HUDEP-2 (cell line): ENCODE measurements around the gene CNOT11.
"Not testable (repeated sequence)": the region's sequence is repeated elsewhere in the genome, so short reads cannot be mapped to it uniquely, and the experiment has no call there.

ENCODE experiments used
- DNase-seq, 76 experiments: peaks; one replicate each; lab custom pipeline; 2025; ENCODE audit not compliant: unreplicated experiment in 76 of 76; lab: John Stamatoyannopoulos, UW

Gene CNOT11

GRCh38 chr2:101244899-101245298, 7.8 kb upstream of the CNOT11 start:
- not testable (repeated sequence) for DNase-seq

DNA sequence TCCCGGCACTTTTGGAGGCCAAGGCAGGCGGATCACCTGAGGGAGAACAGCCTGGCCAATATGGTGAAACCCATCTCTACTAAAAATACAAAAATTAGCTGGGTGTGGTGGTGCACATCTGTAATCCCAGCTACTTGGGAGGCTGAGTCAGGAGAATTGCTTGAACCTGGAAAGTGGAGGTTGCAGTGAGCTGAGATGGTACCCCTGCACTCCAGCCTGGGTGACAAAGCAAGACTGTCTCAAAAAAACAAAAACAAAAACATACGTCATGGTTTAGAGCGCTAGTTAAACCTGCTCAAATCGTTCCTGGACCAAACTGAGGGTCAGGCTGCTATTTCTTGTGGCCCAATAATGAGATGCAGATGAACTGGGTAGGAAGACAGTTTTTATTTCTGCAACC, 7.2 kb upstream of the CNOT11 start:
- DNase-seq: not testable (repeated sequence)

GRCh38 chr2:101248756-101249155, 3.9 kb upstream of the CNOT11 start:
- DNase-seq: peak in 2 of 76 experiments; percentile 3 to 25

DNA sequence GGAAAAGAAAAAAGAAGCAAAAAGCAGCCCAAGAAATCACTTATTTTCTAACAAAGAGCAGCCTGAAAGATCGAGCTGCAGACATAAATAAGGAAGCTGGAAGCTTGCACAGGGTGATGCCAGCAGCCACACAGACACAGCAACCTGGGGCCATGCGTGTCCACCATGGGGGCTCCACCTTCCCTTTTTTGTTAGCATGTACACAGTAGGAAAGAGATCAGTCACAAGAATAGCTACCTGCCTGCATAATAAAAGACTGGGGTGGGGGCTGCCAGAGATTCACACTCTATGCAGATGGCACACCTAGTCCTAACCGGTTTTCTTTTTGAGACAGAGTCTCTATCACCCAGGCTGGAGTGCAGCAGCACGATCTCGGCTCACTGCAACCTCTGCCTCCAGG, 2.9 kb upstream of the CNOT11 start:
- no peak for DNase-seq

- DNase-seq: not testable (repeated sequence)
Observed at GRCh38 chr2:101251246-101251781, 1.4 kb upstream of the CNOT11 start.

GRCh38 chr2:101251844-101252407, 760 bp upstream of the CNOT11 start:
- DNase-seq: peak in 9 of 76 experiments; percentile 38 to 69 (median 59)

- peak in 37 of 76 experiments; percentile 5 to 70 (median 29) for DNase-seq
Observed at GRCh38 chr2:101253013-101253702, 472 bp downstream of the CNOT11 start.

- DNase-seq: no peak
Observed at GRCh38 chr2:101253703-101254450, 1.2 kb downstream of the CNOT11 start.

DNA sequence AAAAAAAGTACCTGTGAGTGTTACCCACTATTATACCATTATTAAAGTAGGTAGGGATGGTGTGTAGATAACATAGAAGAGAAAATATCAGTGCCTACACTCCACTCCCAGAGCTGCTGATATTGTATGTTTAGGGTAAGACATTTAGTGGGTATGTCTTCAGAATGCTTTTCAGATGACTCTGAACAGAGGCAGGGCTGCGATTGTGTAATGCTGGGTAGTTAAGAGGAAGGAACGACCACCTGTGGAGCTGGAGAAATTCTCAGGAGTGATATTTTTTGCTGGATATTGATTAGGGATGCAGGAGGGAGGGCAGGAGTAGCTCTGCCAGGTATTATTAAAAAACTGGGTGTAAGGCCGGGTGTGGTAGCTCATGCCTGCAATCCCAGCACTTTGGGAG, 2.8 kb downstream of the CNOT11 start:
- no peak for DNase-seq

- DNase-seq: no peak
Observed at GRCh38 chr2:101256316-101256715, 3.6 kb downstream of the CNOT11 start.

- no peak for DNase-seq
Observed at GRCh38 chr2:101258804-101259203, 6.1 kb downstream of the CNOT11 start.

DNA sequence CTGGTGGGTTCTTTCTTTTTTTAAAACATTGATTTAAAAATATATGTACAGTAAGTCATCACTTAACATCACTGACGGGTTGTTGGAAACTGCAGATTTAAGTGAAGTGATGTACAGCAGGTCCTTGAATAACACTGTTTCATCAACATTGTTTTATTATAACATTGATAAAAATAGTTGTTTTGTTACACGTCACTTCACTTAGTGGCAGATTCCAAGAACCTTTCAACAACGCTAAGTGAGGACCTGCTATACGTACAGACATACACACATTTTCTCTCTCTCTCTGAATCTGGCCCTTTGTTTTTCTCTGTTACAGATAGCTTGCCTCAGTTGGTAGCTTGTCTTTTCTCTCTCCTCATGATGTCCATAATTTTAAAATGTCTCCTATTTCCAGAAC, 9.5 kb downstream of the CNOT11 start:
- no peak for DNase-seq

DNA sequence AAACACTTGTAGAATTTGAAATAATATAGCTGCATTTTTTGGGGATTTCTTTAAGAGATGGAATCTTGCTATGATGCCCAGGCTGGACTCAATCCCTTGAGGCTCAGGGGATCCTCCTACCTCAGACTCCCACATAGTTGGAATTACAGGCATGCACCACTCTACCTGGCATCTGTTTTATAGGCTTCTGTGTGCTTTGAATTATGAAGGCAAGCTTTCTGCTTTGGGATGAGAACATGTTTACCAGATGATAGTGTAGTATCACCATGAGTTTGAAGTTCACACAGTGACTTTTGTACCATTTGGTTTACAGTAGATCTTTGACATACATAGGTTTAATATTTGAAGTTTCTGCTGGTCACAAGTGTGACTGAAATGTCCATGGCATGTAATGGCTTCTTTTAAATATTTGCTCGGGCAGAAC, 10.7 kb downstream of the CNOT11 start:
- DNase-seq: no peak

GRCh38 chr2:101264360-101264939, 11.8 kb downstream of the CNOT11 start:
- no peak for DNase-seq

GRCh38 chr2:101265893-101266499, 13.3 kb downstream of the CNOT11 start:
- no peak for DNase-seq

- DNase-seq: peak in 1 of 76 experiments; percentile 2
Observed at GRCh38 chr2:101267671-101268656, 15.3 kb downstream of the CNOT11 start.

DNA sequence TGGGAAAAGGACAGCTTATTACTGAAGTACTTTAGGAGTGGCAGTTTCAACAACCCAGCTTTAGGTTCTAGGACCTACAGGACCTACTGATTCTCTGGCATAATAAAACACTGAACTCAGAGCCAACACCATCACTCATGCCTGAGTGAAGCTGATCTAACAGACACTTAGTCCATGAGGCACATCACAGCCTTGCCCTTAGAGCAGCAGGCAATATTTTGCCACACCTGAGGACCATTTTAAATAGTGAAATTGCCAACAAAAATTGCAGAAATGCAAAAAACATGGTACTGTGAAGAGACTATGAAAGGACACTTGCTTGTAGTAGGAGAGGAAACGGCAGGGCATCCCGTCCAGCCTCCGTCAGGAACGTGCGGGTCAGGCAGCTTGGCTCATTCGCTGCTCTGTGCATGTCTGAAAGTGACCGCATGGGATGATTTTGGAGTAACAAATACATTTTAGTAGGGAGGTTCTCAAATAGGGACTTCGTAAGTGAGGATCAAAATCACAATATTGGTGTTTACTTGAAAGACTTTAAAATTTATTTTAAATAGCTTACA, 18.1 kb downstream of the CNOT11 start:
- DNase-seq: no peak

- DNase-seq: no peak
Observed at GRCh38 chr2:101272045-101272784, 19.5 kb downstream of the CNOT11 start.

DNA sequence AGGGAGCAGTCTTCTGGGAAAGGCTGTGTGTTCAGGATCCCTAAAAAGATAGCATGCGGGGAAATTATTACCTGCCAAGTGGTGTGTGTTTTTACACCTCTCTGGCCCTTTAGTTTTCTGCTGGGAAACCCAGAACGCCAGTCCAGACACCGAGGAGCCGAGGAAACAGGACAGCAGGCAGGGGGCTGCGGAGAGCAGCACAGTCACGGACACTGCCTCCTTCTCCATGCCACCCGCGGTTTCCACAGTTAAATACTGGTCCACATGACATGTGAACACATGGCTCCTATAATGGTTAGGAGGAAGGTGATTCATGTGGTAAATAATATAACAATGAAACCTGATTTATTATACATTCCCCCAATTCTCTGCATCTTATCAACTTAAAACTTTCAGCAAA, 20.4 kb downstream of the CNOT11 start:
- no peak for DNase-seq
